Upper lobe of left lung (tissue), 6 donors: ENCODE results near the gene TPPP. TPM values are rescaled to one million over a fixed set of nuclear protein-coding genes. Genes with fewer than 3 reads are reported as not detected.
A peak's percentile ranks its signal among the peaks of the same experiment; 100 is the strongest.

Experiments used
- ATAC-seq, 2 donors: fragments of 200-7000 bp; cut with Tn5 transposase; one replicate each; pipeline ENCODE4 v1.9.1; 2022; ENCODE audit warnings: mild to moderate bottlenecking in 2 of 2, moderate library complexity in 2 of 2; ENCODE audit not compliant: low FRiP score in 2 of 2
- DNase-seq, 2 donors: peaks; one replicate each; pipeline ENCODE4 v3.0.0-alpha.2; 2019 to 2020
- H3K27ac ChIP-seq, 4 donors: fragments of 200-600 bp; sonication (generic); one replicate each; pipeline ENCODE4 v1.5.1; 2016 to 2019
- H3K27me3 ChIP-seq, 4 donors: fragments of 200-600 bp; sonication (generic); one replicate each; pipeline ENCODE4 v1.5.1; 2017 to 2019
- H3K36me3 ChIP-seq, 4 donors: fragments of 200-600 bp; sonication (generic); one replicate each; pipeline ENCODE4 v1.5.1; 2016 to 2019
- H3K4me1 ChIP-seq, 4 donors: fragments of 200-600 bp; sonication (generic); one replicate each; pipeline ENCODE4 v1.5.1; 2018 to 2019
- H3K4me3 ChIP-seq, 4 donors: fragments of 200-600 bp; sonication (generic); one replicate each; pipeline ENCODE4 v1.5.1; 2017 to 2019; ENCODE audit warnings: mild to moderate bottlenecking in 2 of 4, moderate library complexity in 1 of 4
- H3K9me3 ChIP-seq, 4 donors: fragments of 200-600 bp; sonication (generic); one replicate each; pipeline ENCODE4 v1.5.1; 2018 to 2019
- EP300 ChIP-seq, 4 donors: sonication (generic); formaldehyde crosslinking; IDR thresholded peaks; one replicate each; pipeline ENCODE4 v1.5.1; 2017; ENCODE audit warnings: antibody characterized with exemption in 4 of 4, control low read depth in 2 of 4
- POLR2A ChIP-seq, 4 donors: fragments of 450-650 bp; IDR thresholded peaks; one replicate each; pipeline ENCODE4 v1.5.1; 2016 to 2017; ENCODE audit warnings: antibody characterized with exemption in 4 of 4, mild to moderate bottlenecking in 2 of 4
- POLR2AphosphoS5 ChIP-seq, 2 donors: sonication (generic); formaldehyde crosslinking; IDR thresholded peaks; one replicate each; pipeline ENCODE4 v1.5.1; 2017; ENCODE audit warnings: antibody characterized with exemption in 2 of 2
- whole genome bisulfite sequencing, 2 donors: methylation state at CpG; one replicate each; pipeline ENCODE4 v1.1.5; 2017 to 2018; 5-methylcytosine and 5-hydroxymethylcytosine counted together
- total RNA-seq, 6 donors: library from RNA; depleted of rRNA in 4 of 6; stranded (reverse); fragments of >200 nt in 4 of 6; gene quantifications; one replicate each; pipeline versions ENCODE4 v1.1.0 to v1.2.1, GENCODE V29; 2016 to 2021
- TF ChIP-seq, protein P1 (sequence below), 6 experiments: fragments of 450-650 bp in 4 of 6; fragments of 200-600 bp in 2 of 6; sonication (generic) in 2 of 6; IDR thresholded peaks; one replicate each; pipeline ENCODE4 v1.5.1; 2016 to 2019; ENCODE audit warnings: antibody characterized with exemption in 6 of 6
- donor health status: DM: no; HTN: no; CAD: no; lungs with moderate emphysema.
- donor health status: DM: no; HTN: yes; CAD: no; lungs with severe emphysema.

The TPPP gene
- total RNA-seq, 6 donors from 2014 or later = 14.3 to 42.7 (median 19.1) TPM

DNA sequence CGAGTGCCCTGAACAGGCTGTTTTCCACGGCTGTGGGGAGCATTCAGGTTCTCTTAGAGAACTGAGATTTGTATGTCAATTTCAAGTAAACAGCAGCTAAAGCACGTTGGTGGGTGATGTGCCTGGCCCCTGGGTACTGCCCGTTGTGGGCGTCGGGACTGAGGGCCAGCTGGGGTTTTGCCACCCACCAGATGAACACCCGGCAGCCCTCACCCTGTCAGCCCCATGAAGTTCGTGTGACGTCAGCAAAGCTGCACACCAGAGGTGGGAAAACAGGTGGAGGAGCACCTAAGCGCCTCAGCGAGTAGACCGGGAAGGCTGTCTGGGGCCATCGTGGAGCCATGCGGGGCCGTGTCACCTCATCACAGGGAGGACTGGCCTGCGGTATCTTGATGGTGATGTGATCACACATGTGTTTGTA is 71.8 kb downstream of the TPPP start:
- ATAC-seq = no peak
- Histone ChIP-seq H3K4me1 (no peaks in the 10 kb centered on the region), H3K36me3 (peaks cover 12 to 50% (median 33%) of the 10 kb centered on the region in 4 donors), H3K4me3 (no peak overlapping the region), H3K9me3 (no peaks in the 10 kb centered on the region), H3K27me3 (no peaks in the 10 kb centered on the region), H3K27ac (no peak overlapping the region)
- 96 to 97% methylated on average over 11 to 16 of the region's 16 CpGs for WGBS, 2 donors
- no peak for TF ChIP-seq POLR2A (IDR thresholded peaks at IDR 0.05)
- no peak for TF ChIP-seq POLR2AphosphoS5 (IDR thresholded peaks at IDR 0.05)
- TF ChIP-seq, protein P1, sequence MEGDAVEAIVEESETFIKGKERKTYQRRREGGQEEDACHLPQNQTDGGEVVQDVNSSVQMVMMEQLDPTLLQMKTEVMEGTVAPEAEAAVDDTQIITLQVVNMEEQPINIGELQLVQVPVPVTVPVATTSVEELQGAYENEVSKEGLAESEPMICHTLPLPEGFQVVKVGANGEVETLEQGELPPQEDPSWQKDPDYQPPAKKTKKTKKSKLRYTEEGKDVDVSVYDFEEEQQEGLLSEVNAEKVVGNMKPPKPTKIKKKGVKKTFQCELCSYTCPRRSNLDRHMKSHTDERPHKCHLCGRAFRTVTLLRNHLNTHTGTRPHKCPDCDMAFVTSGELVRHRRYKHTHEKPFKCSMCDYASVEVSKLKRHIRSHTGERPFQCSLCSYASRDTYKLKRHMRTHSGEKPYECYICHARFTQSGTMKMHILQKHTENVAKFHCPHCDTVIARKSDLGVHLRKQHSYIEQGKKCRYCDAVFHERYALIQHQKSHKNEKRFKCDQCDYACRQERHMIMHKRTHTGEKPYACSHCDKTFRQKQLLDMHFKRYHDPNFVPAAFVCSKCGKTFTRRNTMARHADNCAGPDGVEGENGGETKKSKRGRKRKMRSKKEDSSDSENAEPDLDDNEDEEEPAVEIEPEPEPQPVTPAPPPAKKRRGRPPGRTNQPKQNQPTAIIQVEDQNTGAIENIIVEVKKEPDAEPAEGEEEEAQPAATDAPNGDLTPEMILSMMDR (IDR thresholded peaks at IDR 0.05) = no peak
- no peak for TF ChIP-seq EP300 (IDR thresholded peaks at IDR 0.05)
- peak; percentile 9 to 39 for DNase-seq

DNA sequence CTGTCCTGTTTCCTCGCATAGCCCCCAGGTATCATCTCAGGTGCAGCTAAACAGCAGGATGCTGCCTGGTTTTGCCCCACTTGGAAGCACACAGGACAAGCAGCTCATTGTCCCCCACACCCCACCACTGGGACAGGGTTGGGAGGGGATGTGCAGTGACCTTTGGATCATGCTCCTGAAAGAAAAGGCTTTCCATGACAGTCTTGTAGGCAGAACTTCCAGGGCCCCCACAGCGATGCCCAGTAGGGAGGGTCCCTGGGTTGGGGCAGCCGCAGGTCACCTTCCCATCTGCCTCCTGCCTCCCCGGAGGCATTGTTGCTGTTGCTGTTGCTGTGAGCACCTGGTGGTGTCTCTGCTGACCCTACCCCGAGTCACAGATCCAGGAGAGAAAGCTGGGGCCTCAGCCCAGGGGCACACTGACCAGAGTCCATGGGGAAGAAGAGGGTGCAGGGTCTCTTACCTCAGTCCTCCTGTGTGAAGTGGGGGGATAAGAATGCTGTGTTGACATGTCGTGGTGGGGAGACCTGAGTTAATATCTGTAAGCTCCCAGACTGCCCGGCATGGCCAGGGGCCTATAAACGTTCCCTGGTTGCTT is 72.5 kb downstream of the TPPP start:
- peak; percentile 10 for DNase-seq
- ATAC-seq = no peak
- Histone ChIP-seq H3K27me3 (no peaks in the 10 kb centered on the region), H3K27ac (no peak overlapping the region), H3K9me3 (no peaks in the 10 kb centered on the region), H3K4me3 (no peak overlapping the region), H3K4me1 (no peaks in the 10 kb centered on the region), H3K36me3 (peaks cover 12 to 50% (median 30%) of the 10 kb centered on the region in 4 donors)
- 92 to 95% methylated on average over 6 to 8 of the region's 8 CpGs for WGBS, 2 donors
- TF ChIP-seq POLR2AphosphoS5 (IDR thresholded peaks at IDR 0.05) (no peak), EP300 (IDR thresholded peaks at IDR 0.05) (no peak), POLR2A (IDR thresholded peaks at IDR 0.05) (no peak)
- TF ChIP-seq, protein P1 (IDR thresholded peaks at IDR 0.05) = no peak

DNA sequence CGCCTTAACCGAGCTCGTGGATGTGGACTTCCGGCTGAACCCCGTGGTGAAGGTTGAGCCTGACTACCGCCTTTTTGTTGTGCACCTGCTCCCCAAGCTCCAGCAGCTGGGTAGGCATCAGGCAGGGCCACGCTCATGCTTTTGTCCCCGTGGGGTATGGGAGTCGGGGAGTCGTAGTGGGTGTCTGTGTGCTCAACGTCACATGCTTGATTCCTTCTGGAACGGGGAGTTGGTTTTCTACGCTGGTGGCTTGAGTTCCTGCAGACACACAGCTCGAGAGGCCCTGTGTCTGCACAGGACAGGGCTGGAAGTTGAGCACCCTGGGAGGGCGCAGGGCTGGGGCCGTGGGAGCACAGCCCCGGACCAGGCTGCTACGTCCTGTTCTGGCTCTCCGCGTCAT is 73.0 kb downstream of the TPPP start:
- no peaks in the 10 kb centered on the region for H3K27me3 ChIP-seq
- H3K27ac ChIP-seq = no peak overlapping the region
- DNase-seq (peak; percentile 16 to 41), ATAC-seq (no peak)
- no peak for TF ChIP-seq POLR2A (IDR thresholded peaks at IDR 0.05)
- TF ChIP-seq, protein P1 (IDR thresholded peaks at IDR 0.05) = no peak
- no peak for TF ChIP-seq POLR2AphosphoS5 (IDR thresholded peaks at IDR 0.05)
- no peak for TF ChIP-seq EP300 (IDR thresholded peaks at IDR 0.05)
- WGBS, 2 donors = 95 to 97% methylated on average over 11 to 20 of the region's 20 CpGs
- H3K9me3 ChIP-seq = no peaks in the 10 kb centered on the region
- no peak overlapping the region for H3K4me3 ChIP-seq
- no peaks in the 10 kb centered on the region for H3K4me1 ChIP-seq
- H3K36me3 ChIP-seq = peaks cover 12 to 47% (median 28%) of the 10 kb centered on the region in 4 donors

DNA sequence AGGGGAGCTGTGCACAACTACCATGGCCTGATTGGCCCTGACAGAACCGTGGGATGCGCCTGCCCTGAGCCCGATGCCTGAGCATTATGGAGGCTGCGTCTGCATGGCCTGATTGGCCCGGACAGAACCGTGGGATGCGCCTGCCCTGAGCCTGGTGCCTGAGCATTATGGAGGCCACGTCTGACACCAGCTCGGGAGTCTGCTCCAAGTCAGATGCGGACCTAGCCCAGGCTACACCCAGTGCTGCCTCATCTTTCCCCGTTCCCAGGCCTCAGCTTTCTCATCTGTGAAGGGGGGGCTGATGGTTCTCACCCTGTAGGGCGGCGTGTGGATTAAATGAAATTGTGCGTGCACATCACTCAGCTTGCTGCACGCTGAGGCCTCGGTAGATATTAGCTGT is 73.7 kb downstream of the TPPP start:
- H3K27ac ChIP-seq = no peak overlapping the region
- DNase-seq = peak; percentile 13 to 41
- H3K36me3 ChIP-seq = peaks cover 12 to 40% (median 27%) of the 10 kb centered on the region in 4 donors
- ATAC-seq = no peak
- no peaks in the 10 kb centered on the region for H3K27me3 ChIP-seq
- H3K4me1 ChIP-seq = no peaks in the 10 kb centered on the region
- no peak overlapping the region for H3K4me3 ChIP-seq
- WGBS, 2 donors = 92 to 96% methylated on average over 15 of the region's 16 CpGs
- H3K9me3 ChIP-seq = no peaks in the 10 kb centered on the region
- TF ChIP-seq POLR2A (IDR thresholded peaks at IDR 0.05) = no peak
- TF ChIP-seq EP300 (IDR thresholded peaks at IDR 0.05) = no peak
- TF ChIP-seq, protein P1 (IDR thresholded peaks at IDR 0.05) = no peak
- no peak for TF ChIP-seq POLR2AphosphoS5 (IDR thresholded peaks at IDR 0.05)

DNA sequence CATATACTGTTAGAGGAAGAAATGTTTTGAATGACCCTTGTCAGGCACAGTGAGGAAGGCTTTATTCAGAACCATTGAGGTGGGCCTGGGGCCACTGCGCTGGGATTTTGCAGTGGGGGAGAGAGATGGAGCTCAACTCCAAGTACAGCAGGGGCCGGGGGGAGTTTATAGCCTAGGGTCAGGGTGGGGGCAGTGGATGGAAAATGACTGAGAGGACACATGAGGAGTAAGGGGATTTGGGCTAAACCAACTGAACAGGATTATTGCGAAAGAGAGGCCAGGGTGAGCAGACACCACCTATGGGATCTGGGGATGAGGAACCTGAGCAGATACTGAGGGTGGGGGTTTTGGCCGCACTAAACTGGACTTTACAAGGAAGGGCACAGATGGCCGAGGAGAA is 74.7 kb downstream of the TPPP start:
- H3K27me3 ChIP-seq = no peaks in the 10 kb centered on the region
- WGBS, 2 donors = 95% methylated on average over 5 of the region's 5 CpGs
- TF ChIP-seq POLR2AphosphoS5 (IDR thresholded peaks at IDR 0.05) = no peak
- H3K36me3 ChIP-seq = peaks cover 12 to 35% (median 25%) of the 10 kb centered on the region in 4 donors
- DNase-seq (peak in 1 of 2 donors; percentile 8), ATAC-seq (no peak)
- no peak overlapping the region for H3K4me3 ChIP-seq
- no peaks in the 10 kb centered on the region for H3K9me3 ChIP-seq
- H3K27ac ChIP-seq = no peak overlapping the region
- H3K4me1 ChIP-seq = peaks cover 0 to 7% (median 3%) of the 10 kb centered on the region in 4 donors
